Measurements from ENCODE around the gene GDF10.

GDF10 gene

GRCh38 chr10:47296941-47297340, 3.1 kb upstream of the GDF10 start:
- Histone ChIP-seq H3K9me3 (ENCODE audit: control insufficient read depth, insufficient read depth, low read depth, low read length) (no peaks in the 10 kb centered on the region), H3K36me3 (ENCODE audit: control insufficient read depth in 2 of 2, insufficient read depth in 1 of 2, low read length in 2 of 2) (no peaks in the 10 kb centered on the region), H3K4me3 (ENCODE audit: low read depth, low read length) (no peak overlapping the region), H3K4me1 (ENCODE audit: control insufficient read depth, insufficient read depth, low read length) (no peaks in the 10 kb centered on the region), H3K27ac (ENCODE audit: extremely low read depth, low read depth, low read length) (no peak overlapping the region)
- ChIA-PET CTCF (interaction anchor here (0.9 to 4.0 kb wide), 3 partner anchors 15 to 272 kb away, joined by 3 to 15 read pairs (median 8); no protein-coding TSS in a partner anchor), POLR2A (no interaction called here)
- no peak for TF ChIP-seq ZNF280C (tag by site-specific recombination; IDR thresholded peaks at IDR 0.05)
- 0 out of 2 replicates have a peak, but pooled peaks have one; percentile 32 for TF ChIP-seq ZNF768 (tag by site-specific recombination; IDR thresholded peaks at IDR 0.05)

GRCh38 chr10:47297866-47298540, 2.0 kb upstream of the GDF10 start:
- CTCF ChIA-PET: interaction anchor here (0.5 to 4.0 kb wide), 4 partner anchors 14 to 274 kb away, joined by 3 to 15 read pairs (median 6); no protein-coding TSS in a partner anchor
- Histone ChIP-seq H3K4me1 (ENCODE audit: control insufficient read depth, insufficient read depth, low read length) (no peaks in the 10 kb centered on the region), H3K4me3 (ENCODE audit: low read depth, low read length) (no peak overlapping the region), H3K36me3 (ENCODE audit: control insufficient read depth in 2 of 2, insufficient read depth in 1 of 2, low read length in 2 of 2) (no peaks in the 10 kb centered on the region), H3K9me3 (ENCODE audit: control insufficient read depth, insufficient read depth, low read depth, low read length) (no peaks in the 10 kb centered on the region), H3K27ac (ENCODE audit: extremely low read depth, low read depth, low read length) (no peak overlapping the region)
- no peak for TF ChIP-seq ZNF311 (tag by site-specific recombination; IDR thresholded peaks at IDR 0.05; ENCODE audit: borderline replicate concordance)
- no peak for TF ChIP-seq ZNF629 (tag by site-specific recombination; IDR thresholded peaks at IDR 0.05)
- no peak for TF ChIP-seq ZNF621 (tag by site-specific recombination; IDR thresholded peaks at IDR 0.05)
- no peak for TF ChIP-seq HOXA7 (CRISPR knock-in tag; IDR thresholded peaks at IDR 0.05; ENCODE audit: borderline replicate concordance)
- no peak for TF ChIP-seq ZNF362 (tag by site-specific recombination; IDR thresholded peaks at IDR 0.05)
- no peak for TF ChIP-seq ZNF223 (tag by site-specific recombination; IDR thresholded peaks at IDR 0.05)
- no peak for TF ChIP-seq ZNF76 (tag by site-specific recombination; IDR thresholded peaks at IDR 0.05; ENCODE audit: borderline replicate concordance, low read depth)
- TF ChIP-seq ZSCAN18 (tag by site-specific recombination; IDR thresholded peaks at IDR 0.05): no peak
- TF ChIP-seq ZBTB6 (tag by site-specific recombination; IDR thresholded peaks at IDR 0.05): no peak
- no peak for TF ChIP-seq ZNF610 (tag by site-specific recombination; IDR thresholded peaks at IDR 0.05; ENCODE audit: borderline replicate concordance)
- TF ChIP-seq ZNF549 (tag by site-specific recombination; IDR thresholded peaks at IDR 0.05): no peak
- TF ChIP-seq TRIM28 (IDR thresholded peaks at IDR 0.05; ENCODE audit: borderline replicate concordance, low read length): no peak
- POLR2A ChIA-PET: no interaction called here

GRCh38 chr10:47298715-47299114, 1.3 kb upstream of the GDF10 start:
- Histone ChIP-seq H3K27ac (ENCODE audit: extremely low read depth, low read depth, low read length) (no peak overlapping the region), H3K4me3 (ENCODE audit: low read depth, low read length) (no peak overlapping the region), H3K36me3 (ENCODE audit: control insufficient read depth in 2 of 2, insufficient read depth in 1 of 2, low read length in 2 of 2) (no peaks in the 10 kb centered on the region), H3K9me3 (ENCODE audit: control insufficient read depth, insufficient read depth, low read depth, low read length) (no peaks in the 10 kb centered on the region), H3K4me1 (ENCODE audit: control insufficient read depth, insufficient read depth, low read length) (no peaks in the 10 kb centered on the region)
- POLR2A ChIA-PET: no interaction called here
- CTCF ChIA-PET: interaction anchor here (1.7 to 4.0 kb wide), 2 partner anchors 252 to 274 kb away, joined by 3 to 15 read pairs; no protein-coding TSS in a partner anchor
- no peak for TF ChIP-seq ZNF324 (tag by site-specific recombination; IDR thresholded peaks at IDR 0.05)
- TF ChIP-seq SCRT2 (tag by site-specific recombination; IDR thresholded peaks at IDR 0.05): no peak
- TF ChIP-seq SP7 (tag by site-specific recombination; IDR thresholded peaks at IDR 0.05): no peak
- TF ChIP-seq SALL2 (tag by site-specific recombination; IDR thresholded peaks at IDR 0.05; ENCODE audit: borderline replicate concordance): no peak
- no peak for TF ChIP-seq SCRT1 (tag by site-specific recombination; IDR thresholded peaks at IDR 0.05; ENCODE audit: borderline replicate concordance)
- TF ChIP-seq ZBTB6 (tag by site-specific recombination; IDR thresholded peaks at IDR 0.05): no peak
- TF ChIP-seq MEIS1 (CRISPR knock-in tag; IDR thresholded peaks at IDR 0.05; ENCODE audit: borderline replicate concordance): no peak
- TF ChIP-seq ZNF211 (tag by site-specific recombination; IDR thresholded peaks at IDR 0.05; ENCODE audit: low read depth): no peak
- no peak for TF ChIP-seq ZNF169 (tag by site-specific recombination; IDR thresholded peaks at IDR 0.05)
- TF ChIP-seq ZNF776 (tag by site-specific recombination; IDR thresholded peaks at IDR 0.05; ENCODE audit: borderline replicate concordance): no peak
- no peak for TF ChIP-seq ZNF658 (tag by site-specific recombination; IDR thresholded peaks at IDR 0.05)
- no peak for TF ChIP-seq ZNF501 (tag by site-specific recombination; IDR thresholded peaks at IDR 0.05)
